HPDE6-E6E7 (cell line): ENCODE data around the gene ANGPTL4.

Experiments used
- DNase-seq: peaks from one replicate; pipeline ENCODE4 v3.0.0; 2011; ENCODE audit warnings: missing footprints; ENCODE audit errors: extremely low spot score

Gene ANGPTL4

DNA sequence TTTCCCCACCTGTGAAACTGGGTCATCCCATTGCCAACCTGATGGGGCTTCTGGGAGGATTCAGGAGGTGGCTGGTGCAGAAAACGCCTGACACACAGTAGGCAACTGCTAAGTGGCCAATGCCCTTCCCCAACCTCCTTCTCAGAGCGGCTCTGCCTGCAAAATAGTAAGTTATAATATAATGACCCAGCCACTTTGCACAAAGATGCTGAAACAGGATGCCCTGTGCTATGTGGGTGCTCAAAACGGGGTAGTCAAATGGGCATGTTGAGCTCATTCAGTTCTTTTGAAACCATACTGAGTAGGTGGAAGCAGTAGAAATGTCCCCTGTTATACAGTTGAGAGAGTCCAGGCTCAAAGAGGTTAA, 49.7 kb downstream of the ANGPTL4 start:
- DNase-seq: no peak

- DNase-seq: no peak
These were observed 52.8 kb downstream of the ANGPTL4 start for GRCh38 chr19:8416796-8417195.

DNA sequence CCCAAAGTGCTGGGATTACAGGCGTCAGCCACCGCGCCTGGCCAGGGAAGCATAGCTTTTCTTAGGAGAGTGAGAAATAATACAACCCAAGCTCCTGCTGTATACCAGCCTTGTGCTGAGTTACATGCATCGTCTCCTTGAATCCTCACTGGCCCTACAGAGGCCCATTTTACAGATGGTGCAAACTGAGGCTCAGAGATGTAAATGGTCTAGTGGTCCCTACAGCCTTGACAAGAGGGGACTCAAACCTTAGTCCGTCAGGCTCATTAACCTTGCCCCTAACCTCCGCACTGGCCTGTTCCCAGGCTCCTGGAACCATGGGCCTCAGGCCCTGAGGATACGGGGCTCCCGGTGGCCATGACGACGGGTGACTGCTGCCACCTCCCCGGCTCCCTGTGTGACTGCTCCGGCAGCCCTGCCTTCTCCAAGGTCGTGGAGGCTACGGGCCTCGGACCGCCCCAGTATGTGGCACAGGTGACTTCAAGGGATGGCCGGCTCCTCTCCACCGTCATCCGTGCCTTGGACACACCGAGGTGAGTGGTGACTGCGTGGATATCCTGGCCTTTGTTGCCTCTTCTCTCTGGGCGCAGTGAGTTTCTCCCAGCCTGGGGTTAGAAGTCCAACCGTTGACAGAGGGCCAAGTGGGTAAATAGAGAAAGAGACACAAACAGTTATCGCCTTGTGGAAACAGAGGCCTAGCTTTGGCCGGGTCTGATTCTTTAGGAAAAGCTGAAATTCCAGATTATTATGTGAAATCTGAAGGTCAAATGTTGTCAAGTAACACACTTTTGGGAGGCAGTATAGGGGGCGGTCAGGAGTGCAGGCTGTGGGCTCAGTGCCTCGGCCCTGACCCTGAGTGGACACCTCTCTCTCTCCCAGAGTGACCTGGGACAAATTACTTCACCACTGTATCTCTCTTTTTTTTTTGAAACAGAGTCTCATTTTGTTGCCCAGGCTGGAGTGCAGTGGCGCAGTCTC, 57.8 kb downstream of the ANGPTL4 start:
- DNase-seq: no peak

GRCh38 chr19:8423817-8424223, 59.9 kb downstream of the ANGPTL4 start:
- DNase-seq: peak; percentile 75
